22Rv1 (cell line): Measurements from ENCODE around the gene NCAM2.
A peak's percentile ranks its signal among the peaks of the same experiment; 100 is the strongest.

Experiments used
- H3K27ac ChIP-seq: fragments of 450-650 bp; 2 replicates; pipeline ENCODE4 v1.5.1; 2017
- ZFX ChIP-seq: fragments of 450-650 bp; IDR thresholded peaks from 2 replicates; pipeline ENCODE4 v1.6.1; 2017; ENCODE audit warnings: antibody characterized with exemption, borderline replicate concordance
- TF ChIP-seq, protein P1 (sequence below): fragments of 450-650 bp; IDR thresholded peaks from 2 replicates; pipeline ENCODE4 v1.5.1; 2017; ENCODE audit warnings: mild to moderate bottlenecking

NCAM2 gene

DNA sequence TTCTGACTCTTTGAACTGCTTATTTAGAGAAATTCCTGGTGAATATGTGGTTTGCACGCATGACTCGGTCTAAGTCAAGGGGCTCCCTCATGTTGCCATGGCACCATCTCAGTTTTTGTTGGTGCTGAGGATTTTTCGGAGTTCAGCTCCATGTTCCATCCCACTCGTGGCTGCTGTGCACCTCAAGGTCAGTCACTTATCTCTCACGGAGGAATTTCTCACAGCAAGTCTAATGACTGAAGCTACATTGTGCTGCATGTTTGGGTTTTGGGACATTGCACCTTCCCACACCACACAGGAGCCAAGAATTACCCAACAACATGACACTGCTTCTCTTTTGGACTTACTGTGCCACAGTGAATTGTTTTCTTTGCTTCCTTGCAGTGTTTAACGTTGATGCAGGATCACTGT, 269.9 kb downstream of the NCAM2 start:
- no peak for TF ChIP-seq ZFX
- TF ChIP-seq, protein P1, sequence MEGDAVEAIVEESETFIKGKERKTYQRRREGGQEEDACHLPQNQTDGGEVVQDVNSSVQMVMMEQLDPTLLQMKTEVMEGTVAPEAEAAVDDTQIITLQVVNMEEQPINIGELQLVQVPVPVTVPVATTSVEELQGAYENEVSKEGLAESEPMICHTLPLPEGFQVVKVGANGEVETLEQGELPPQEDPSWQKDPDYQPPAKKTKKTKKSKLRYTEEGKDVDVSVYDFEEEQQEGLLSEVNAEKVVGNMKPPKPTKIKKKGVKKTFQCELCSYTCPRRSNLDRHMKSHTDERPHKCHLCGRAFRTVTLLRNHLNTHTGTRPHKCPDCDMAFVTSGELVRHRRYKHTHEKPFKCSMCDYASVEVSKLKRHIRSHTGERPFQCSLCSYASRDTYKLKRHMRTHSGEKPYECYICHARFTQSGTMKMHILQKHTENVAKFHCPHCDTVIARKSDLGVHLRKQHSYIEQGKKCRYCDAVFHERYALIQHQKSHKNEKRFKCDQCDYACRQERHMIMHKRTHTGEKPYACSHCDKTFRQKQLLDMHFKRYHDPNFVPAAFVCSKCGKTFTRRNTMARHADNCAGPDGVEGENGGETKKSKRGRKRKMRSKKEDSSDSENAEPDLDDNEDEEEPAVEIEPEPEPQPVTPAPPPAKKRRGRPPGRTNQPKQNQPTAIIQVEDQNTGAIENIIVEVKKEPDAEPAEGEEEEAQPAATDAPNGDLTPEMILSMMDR, result no peak
- H3K27ac ChIP-seq, result peak overlapping the region; percentile 73

DNA sequence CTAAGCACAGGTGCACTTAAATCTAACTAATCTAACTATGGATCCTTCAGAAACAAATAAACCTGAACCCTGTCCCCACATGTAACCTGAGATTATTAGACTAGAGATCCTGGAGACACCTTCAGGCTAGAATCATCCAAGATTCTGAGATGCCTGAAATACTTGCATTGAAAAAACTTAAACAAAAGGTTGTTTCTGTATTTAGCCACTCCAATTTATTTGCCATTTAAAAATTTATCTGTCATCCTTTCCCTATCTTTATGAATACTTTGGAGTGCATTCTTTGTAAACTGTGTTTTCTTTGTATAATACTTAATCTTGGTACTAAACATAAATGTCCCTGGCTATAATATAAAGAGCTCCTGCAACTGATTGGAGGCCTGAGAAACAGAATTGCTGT, 270.7 kb downstream of the NCAM2 start:
- TF ChIP-seq, protein P1, result no peak
- TF ChIP-seq ZFX, result no peak
- peak overlapping the region; percentile 73 for H3K27ac ChIP-seq

DNA sequence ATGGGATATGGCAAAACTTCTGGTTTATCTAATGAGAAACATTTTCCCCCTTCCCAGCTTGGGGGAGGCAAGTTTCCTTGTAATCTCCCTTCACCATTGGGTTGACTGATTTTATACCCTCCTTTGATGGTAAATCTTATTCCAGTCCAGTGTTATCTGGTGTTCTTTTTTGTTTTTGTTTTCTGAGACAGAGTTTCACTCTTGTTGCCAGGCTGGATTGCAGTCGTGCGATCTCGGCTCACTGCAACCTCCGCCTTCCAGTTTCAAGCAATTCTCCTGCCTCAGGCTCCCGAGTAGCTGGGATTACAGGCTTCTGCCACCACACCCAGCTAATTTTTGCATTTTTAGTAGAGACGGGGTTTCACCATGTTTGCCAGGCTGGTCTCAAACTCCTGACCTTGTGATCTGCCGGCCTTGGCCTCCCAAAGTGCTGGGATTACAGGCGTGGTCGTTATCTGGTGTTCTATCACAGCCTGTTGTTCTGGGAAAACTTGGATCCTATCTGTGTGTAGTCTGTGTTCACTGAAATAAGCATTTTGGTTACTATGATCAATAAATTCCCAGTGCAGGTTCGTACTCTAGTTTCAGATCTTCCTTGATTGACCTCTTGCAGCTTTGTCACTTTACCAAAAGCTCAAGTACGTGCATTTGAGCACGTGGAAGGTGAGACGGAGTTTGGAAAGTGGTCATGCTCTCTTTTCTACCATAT, 281.1 kb downstream of the NCAM2 start:
- H3K27ac ChIP-seq, result no peak overlapping the region
- TF ChIP-seq ZFX, result no peak
- TF ChIP-seq, protein P1, result no peak

DNA sequence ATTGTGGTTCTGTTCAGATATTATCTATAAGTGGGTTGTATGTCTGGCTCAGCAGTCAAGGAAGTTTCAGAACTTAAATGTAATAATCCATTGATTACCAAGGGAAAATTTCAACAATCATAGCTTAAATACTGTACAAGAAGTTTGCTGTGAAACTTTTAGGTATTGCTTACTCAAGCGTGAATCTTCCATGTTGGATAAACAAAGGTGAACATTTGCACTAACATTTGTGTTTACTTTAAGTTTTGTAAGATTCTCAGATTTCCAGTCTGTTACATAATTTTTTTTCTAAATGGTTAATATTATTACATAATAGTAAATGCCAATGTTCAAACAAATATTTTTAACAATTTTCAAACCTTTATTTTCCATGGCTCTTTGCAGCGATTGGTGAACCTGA, 285.6 kb downstream of the NCAM2 start:
- no peak for TF ChIP-seq ZFX
- TF ChIP-seq, protein P1, result no peak
- no peak overlapping the region for H3K27ac ChIP-seq

DNA sequence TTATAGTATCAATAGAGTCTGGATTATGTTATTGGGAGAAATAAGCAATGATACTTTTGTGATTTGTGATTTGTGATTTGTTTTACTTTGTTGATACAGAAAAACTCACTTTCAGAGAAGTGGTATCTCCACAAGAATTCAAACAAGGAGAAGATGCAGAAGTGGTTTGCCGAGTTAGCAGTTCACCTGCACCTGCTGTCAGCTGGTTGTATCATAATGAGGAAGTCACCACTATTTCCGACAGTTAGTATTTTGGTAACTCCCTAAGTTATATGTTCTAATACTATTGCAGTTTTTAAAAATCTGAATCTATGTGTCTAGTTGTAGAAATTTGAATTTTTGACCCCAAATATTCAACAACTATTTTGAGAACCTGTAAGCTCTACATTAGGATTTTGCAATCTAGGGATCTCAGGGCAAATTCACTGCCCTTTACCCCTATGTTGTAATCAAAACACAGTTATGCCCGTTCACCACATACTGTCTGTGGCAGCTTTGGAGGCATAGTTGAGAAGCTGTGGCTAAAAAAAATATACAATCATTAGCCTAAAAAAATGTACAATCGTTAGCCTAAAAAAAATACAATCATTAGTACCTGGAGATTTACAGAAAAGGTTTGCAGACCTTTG, 288.1 kb downstream of the NCAM2 start:
- no peak for TF ChIP-seq ZFX
- TF ChIP-seq, protein P1, result no peak
- H3K27ac ChIP-seq, result no peak overlapping the region

DNA sequence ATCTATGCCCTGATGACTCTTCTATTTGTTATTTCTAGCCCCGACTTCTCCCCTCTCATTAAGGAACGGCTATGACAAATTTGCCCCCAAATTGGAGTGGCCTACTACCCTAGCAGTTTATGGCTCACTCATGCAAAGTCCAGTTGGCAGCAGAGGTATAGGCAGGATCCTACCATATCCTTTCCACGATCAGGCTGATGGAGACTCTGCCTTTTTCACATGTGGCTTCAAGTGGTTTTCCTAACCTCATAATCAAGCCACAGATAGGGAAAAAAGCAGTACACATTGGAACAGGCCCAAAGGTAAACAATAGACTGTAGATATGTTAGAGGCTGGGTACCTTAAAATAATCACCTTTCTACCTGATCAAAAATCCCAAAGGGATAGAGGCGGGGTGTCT, 292.5 kb downstream of the NCAM2 start:
- no peak for TF ChIP-seq ZFX
- TF ChIP-seq, protein P1, result no peak
- H3K27ac ChIP-seq, result no peak overlapping the region

DNA sequence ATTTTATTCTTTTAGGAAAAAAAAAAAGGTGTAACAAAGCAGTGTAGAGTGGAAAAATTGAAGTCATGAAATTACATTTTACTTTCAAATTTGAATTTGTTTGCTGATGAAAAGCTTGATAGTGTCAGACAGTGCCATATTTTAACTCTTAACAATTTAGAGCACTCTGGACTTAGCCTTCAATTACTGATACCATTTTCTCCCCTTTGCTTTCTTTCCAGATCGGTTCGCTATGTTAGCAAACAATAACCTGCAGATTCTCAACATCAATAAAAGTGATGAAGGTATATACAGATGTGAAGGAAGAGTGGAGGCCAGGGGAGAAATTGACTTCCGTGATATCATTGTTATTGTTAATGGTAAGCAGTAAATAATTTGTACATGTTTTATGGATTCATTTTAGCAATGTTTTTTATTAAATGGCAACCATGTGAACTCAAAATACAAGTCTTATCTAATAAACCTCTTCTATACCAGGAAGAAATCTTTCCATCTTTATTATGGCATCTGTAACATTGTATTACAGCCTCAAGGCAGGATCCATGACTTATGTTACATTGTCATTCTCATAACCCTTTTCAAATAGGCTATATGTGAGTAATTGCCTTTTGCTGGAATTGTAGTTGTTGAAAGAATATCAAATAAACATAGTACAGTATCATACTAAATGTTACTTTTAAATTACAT, 293.8 kb downstream of the NCAM2 start:
- TF ChIP-seq, protein P1, result no peak
- TF ChIP-seq ZFX, result no peak

More for the DNA sequence above, 293.8 kb downstream of the NCAM2 start:
- peak overlapping the region; percentile 22; the same call in 1 of the 2 replicates for H3K27ac ChIP-seq
